ENCODE data around the gene CYP26B1.
"Not testable (repeated sequence)": the region's sequence is repeated elsewhere in the genome, so short reads cannot be mapped to it uniquely, and the experiment has no call there.

The CYP26B1 gene

DNA sequence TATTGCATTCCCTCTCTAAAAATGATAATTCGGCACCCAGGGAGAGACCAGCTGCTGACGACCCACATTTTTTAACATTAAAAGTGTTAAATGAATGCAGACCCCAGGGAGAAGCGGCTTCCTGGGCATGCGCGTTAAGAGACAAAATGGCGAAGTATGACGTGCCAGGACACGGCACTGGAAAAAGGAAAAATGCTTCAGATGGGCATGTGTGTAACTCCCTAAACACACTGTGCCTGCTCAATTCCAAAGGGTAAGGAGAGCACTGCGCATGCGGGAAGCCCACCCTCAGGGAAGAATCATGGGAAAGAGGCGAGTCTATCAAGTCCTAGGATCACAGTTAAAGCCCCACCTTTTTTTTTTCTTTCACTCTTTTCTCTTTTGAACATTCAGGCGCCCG, 58.1 kb downstream of the CYP26B1 start:
- Histone ChIP-seq H3K27ac (ENCODE audit: low read depth, low read length) (no peak overlapping the region), H3K4me3 (ENCODE audit: low read depth in 1 of 5, low read length in 5 of 5) (no peak overlapping the region), H3K4me1 (ENCODE audit: control insufficient read depth in 5 of 5, insufficient read depth in 5 of 5, low read length in 5 of 5) (no peaks in the 10 kb centered on the region)

GRCh38 chr2:72089028-72089427, 58.6 kb downstream of the CYP26B1 start:
- Histone ChIP-seq H3K27me3 (ENCODE audit: control insufficient read depth in 5 of 5, insufficient read depth in 4 of 5, low read length in 5 of 5) (peaks cover 0 to 2% (median 0%) of the 10 kb centered on the region in 5 donors), H3K36me3 (ENCODE audit: control insufficient read depth in 5 of 5, insufficient read depth in 5 of 5, low read length in 5 of 5) (no peaks in the 10 kb centered on the region), H3K9me3 (ENCODE audit: control insufficient read depth in 5 of 5, low read length in 5 of 5) (no peaks in the 10 kb centered on the region), H3K27ac (ENCODE audit: low read depth, low read length) (no peak overlapping the region), H3K4me1 (ENCODE audit: control insufficient read depth in 5 of 5, insufficient read depth in 5 of 5, low read length in 5 of 5) (peaks cover 0 to under 1% (median 0%) of the 10 kb centered on the region in 5 donors), H3K9ac (ENCODE audit: low read length in 5 of 5) (no peak overlapping the region), H3K4me3 (ENCODE audit: low read depth in 1 of 5, low read length in 5 of 5) (no peak overlapping the region)

More for the DNA sequence above, 58.1 kb downstream of the CYP26B1 start:
- Histone ChIP-seq H3K9ac (ENCODE audit: low read length in 5 of 5) (no peak overlapping the region), H3K9me3 (ENCODE audit: control insufficient read depth in 5 of 5, low read length in 5 of 5) (no peaks in the 10 kb centered on the region), H3K27me3 (ENCODE audit: control insufficient read depth in 5 of 5, insufficient read depth in 4 of 5, low read length in 5 of 5) (peaks cover 0 to 2% (median 0%) of the 10 kb centered on the region in 5 donors), H3K36me3 (ENCODE audit: control insufficient read depth in 5 of 5, insufficient read depth in 5 of 5, low read length in 5 of 5) (no peaks in the 10 kb centered on the region)

- H3K27me3 ChIP-seq (ENCODE audit: control insufficient read depth in 5 of 5, insufficient read depth in 4 of 5, low read length in 5 of 5); H3K4me3 ChIP-seq (ENCODE audit: low read depth in 1 of 5, low read length in 5 of 5); H3K27ac ChIP-seq (ENCODE audit: low read depth, low read length); H3K9ac ChIP-seq (ENCODE audit: low read length in 5 of 5); H3K36me3 ChIP-seq (ENCODE audit: control insufficient read depth in 5 of 5, insufficient read depth in 5 of 5, low read length in 5 of 5); H3K9me3 ChIP-seq (ENCODE audit: control insufficient read depth in 5 of 5, low read length in 5 of 5); H3K4me1 ChIP-seq (ENCODE audit: control insufficient read depth in 5 of 5, insufficient read depth in 5 of 5, low read length in 5 of 5): not testable (repeated sequence)
These were observed 60.6 kb downstream of the CYP26B1 start for GRCh38 chr2:72086871-72087633.

GRCh38 chr2:72085513-72085912, 62.1 kb downstream of the CYP26B1 start:
- no peaks in the 10 kb centered on the region for H3K36me3 ChIP-seq (ENCODE audit: control insufficient read depth in 5 of 5, insufficient read depth in 5 of 5, low read length in 5 of 5)
- H3K4me1 ChIP-seq (ENCODE audit: control insufficient read depth in 5 of 5, insufficient read depth in 5 of 5, low read length in 5 of 5): peaks cover 0 to 2% (median 0%) of the 10 kb centered on the region in 5 donors
- H3K9me3 ChIP-seq (ENCODE audit: control insufficient read depth in 5 of 5, low read length in 5 of 5): no peaks in the 10 kb centered on the region
- H3K27ac ChIP-seq (ENCODE audit: low read depth, low read length): no peak overlapping the region
- H3K4me3 ChIP-seq (ENCODE audit: low read depth in 1 of 5, low read length in 5 of 5): no peak overlapping the region
- no peak overlapping the region for H3K9ac ChIP-seq (ENCODE audit: low read length in 5 of 5)
- peaks cover 0 to 3% (median 0%) of the 10 kb centered on the region in 5 donors for H3K27me3 ChIP-seq (ENCODE audit: control insufficient read depth in 5 of 5, insufficient read depth in 4 of 5, low read length in 5 of 5)

- H3K27me3 ChIP-seq (ENCODE audit: control insufficient read depth in 5 of 5, insufficient read depth in 4 of 5, low read length in 5 of 5): peaks cover 0 to 3% (median 0%) of the 10 kb centered on the region in 5 donors
These were observed 62.6 kb downstream of the CYP26B1 start for GRCh38 chr2:72085036-72085435.

GRCh38 chr2:72084584-72084976, 63.1 kb downstream of the CYP26B1 start:
- Histone ChIP-seq H3K4me1 (ENCODE audit: control insufficient read depth in 5 of 5, insufficient read depth in 5 of 5, low read length in 5 of 5) (peaks cover 0 to 2% (median 0%) of the 10 kb centered on the region in 5 donors), H3K36me3 (ENCODE audit: control insufficient read depth in 5 of 5, insufficient read depth in 5 of 5, low read length in 5 of 5) (no peaks in the 10 kb centered on the region), H3K27me3 (ENCODE audit: control insufficient read depth in 5 of 5, insufficient read depth in 4 of 5, low read length in 5 of 5) (peaks cover 0 to 3% (median 0%) of the 10 kb centered on the region in 5 donors), H3K4me3 (ENCODE audit: low read depth in 1 of 5, low read length in 5 of 5) (no peak overlapping the region), H3K27ac (ENCODE audit: low read depth, low read length) (no peak overlapping the region), H3K9ac (ENCODE audit: low read length in 5 of 5) (no peak overlapping the region), H3K9me3 (ENCODE audit: control insufficient read depth in 5 of 5, low read length in 5 of 5) (no peaks in the 10 kb centered on the region)

More at GRCh38 chr2:72085036-72085435, 62.6 kb downstream of the CYP26B1 start:
- peaks cover 0 to 2% (median 0%) of the 10 kb centered on the region in 5 donors for H3K4me1 ChIP-seq (ENCODE audit: control insufficient read depth in 5 of 5, insufficient read depth in 5 of 5, low read length in 5 of 5)
- no peak overlapping the region for H3K4me3 ChIP-seq (ENCODE audit: low read depth in 1 of 5, low read length in 5 of 5)
- H3K36me3 ChIP-seq (ENCODE audit: control insufficient read depth in 5 of 5, insufficient read depth in 5 of 5, low read length in 5 of 5): no peaks in the 10 kb centered on the region
- H3K27ac ChIP-seq (ENCODE audit: low read depth, low read length): no peak overlapping the region
- H3K9ac ChIP-seq (ENCODE audit: low read length in 5 of 5): no peak overlapping the region
- H3K9me3 ChIP-seq (ENCODE audit: control insufficient read depth in 5 of 5, low read length in 5 of 5): no peaks in the 10 kb centered on the region

DNA sequence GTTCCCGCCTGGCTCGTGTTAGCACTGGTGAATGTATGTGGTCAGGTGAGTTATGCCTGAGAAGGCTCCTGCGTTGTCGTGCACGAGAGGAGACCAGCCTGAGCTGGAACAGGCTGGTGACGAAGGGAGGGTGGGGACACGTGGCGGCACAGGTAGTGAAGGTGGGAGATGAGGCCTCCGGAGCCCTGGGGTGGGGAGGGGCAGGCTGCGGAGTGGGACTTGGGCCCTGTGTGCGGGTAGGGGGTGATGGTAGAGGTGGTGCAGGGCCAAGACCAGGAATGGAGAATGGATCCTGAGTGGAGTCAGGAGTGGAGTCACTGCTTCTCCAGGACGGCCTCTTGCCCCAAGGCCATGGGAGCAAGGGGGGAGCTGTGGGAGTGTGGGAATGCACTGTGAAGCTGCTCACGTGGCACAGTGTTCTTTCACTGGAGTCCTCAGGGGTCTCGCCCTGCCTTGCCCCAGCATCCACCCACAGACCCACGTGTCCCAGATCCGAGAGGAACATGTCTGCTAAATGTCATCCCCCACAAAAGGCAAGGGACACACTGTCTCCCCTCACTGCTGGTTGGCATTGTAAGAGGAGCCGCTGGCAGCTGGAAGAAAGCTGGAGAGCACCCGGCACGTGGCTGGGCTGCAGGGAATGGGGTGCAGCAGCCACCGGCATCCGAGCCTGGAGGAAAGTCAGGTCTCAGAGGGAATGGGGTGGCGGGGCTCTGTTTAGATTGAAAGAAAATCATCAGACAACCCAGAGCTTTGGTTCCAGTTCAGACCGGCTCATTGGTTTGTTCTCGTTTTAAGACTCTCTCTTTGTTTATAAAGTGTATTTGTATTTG, 63.7 kb downstream of the CYP26B1 start:
- H3K36me3 ChIP-seq (ENCODE audit: control insufficient read depth in 5 of 5, insufficient read depth in 5 of 5, low read length in 5 of 5): no peaks in the 10 kb centered on the region
- H3K27me3 ChIP-seq (ENCODE audit: control insufficient read depth in 5 of 5, insufficient read depth in 4 of 5, low read length in 5 of 5): peaks cover 0 to 3% (median 0%) of the 10 kb centered on the region in 5 donors
- H3K4me1 ChIP-seq (ENCODE audit: control insufficient read depth in 5 of 5, insufficient read depth in 5 of 5, low read length in 5 of 5): peaks cover 0 to 2% (median 0%) of the 10 kb centered on the region in 5 donors
- no peaks in the 10 kb centered on the region for H3K9me3 ChIP-seq (ENCODE audit: control insufficient read depth in 5 of 5, low read length in 5 of 5)
- H3K9ac ChIP-seq (ENCODE audit: low read length in 5 of 5): no peak overlapping the region
- H3K27ac ChIP-seq (ENCODE audit: low read depth, low read length): no peak overlapping the region
- no peak overlapping the region for H3K4me3 ChIP-seq (ENCODE audit: low read depth in 1 of 5, low read length in 5 of 5)

- no peaks in the 10 kb centered on the region for H3K9me3 ChIP-seq (ENCODE audit: control insufficient read depth in 5 of 5, low read length in 5 of 5)
- no peak overlapping the region for H3K27ac ChIP-seq (ENCODE audit: low read depth, low read length)
- H3K36me3 ChIP-seq (ENCODE audit: control insufficient read depth in 5 of 5, insufficient read depth in 5 of 5, low read length in 5 of 5): no peaks in the 10 kb centered on the region
- no peak overlapping the region for H3K4me3 ChIP-seq (ENCODE audit: low read depth in 1 of 5, low read length in 5 of 5)
- H3K27me3 ChIP-seq (ENCODE audit: control insufficient read depth in 5 of 5, insufficient read depth in 4 of 5, low read length in 5 of 5): peaks cover 0 to 3% (median 0%) of the 10 kb centered on the region in 5 donors
- no peak overlapping the region for H3K9ac ChIP-seq (ENCODE audit: low read length in 5 of 5)
- peaks cover 0 to 2% (median 0%) of the 10 kb centered on the region in 5 donors for H3K4me1 ChIP-seq (ENCODE audit: control insufficient read depth in 5 of 5, insufficient read depth in 5 of 5, low read length in 5 of 5)
These were observed 64.8 kb downstream of the CYP26B1 start for GRCh38 chr2:72082887-72083286.

- Histone ChIP-seq H3K36me3 (ENCODE audit: control insufficient read depth in 5 of 5, insufficient read depth in 5 of 5, low read length in 5 of 5) (no peaks in the 10 kb centered on the region), H3K9ac (ENCODE audit: low read length in 5 of 5) (no peak overlapping the region), H3K9me3 (ENCODE audit: control insufficient read depth in 5 of 5, low read length in 5 of 5) (no peaks in the 10 kb centered on the region), H3K27ac (ENCODE audit: low read depth, low read length) (no peak overlapping the region), H3K27me3 (ENCODE audit: control insufficient read depth in 5 of 5, insufficient read depth in 4 of 5, low read length in 5 of 5) (peaks cover 0 to 3% (median 0%) of the 10 kb centered on the region in 5 donors), H3K4me1 (ENCODE audit: control insufficient read depth in 5 of 5, insufficient read depth in 5 of 5, low read length in 5 of 5) (peaks cover 0 to 2% (median 0%) of the 10 kb centered on the region in 5 donors), H3K4me3 (ENCODE audit: low read depth in 1 of 5, low read length in 5 of 5) (no peak overlapping the region)
These were observed 65.6 kb downstream of the CYP26B1 start for GRCh38 chr2:72082021-72082601.
